NCI-H460 (cell line): ENCODE measurements around the gene SCLY. TPM values are rescaled to one million over a fixed set of nuclear protein-coding genes. Genes with fewer than 3 reads are reported as not detected.
"Not testable (repeated sequence)": the region's sequence is repeated elsewhere in the genome, so short reads cannot be mapped to it uniquely, and the experiment has no call there.

Experiments
- DNase-seq: peaks from one replicate; pipeline ENCODE4 v3.0.0-alpha.2; 2016; ENCODE audit warnings: low read depth; ENCODE audit errors: extremely low read depth
- total RNA-seq: library from RNA; depleted of rRNA; stranded (reverse); fragments of >200 nt; shearing (Covaris generic); gene quantifications from 2 replicates; pipeline ENCODE4 v1.2.3, GENCODE V29; 2014

The SCLY gene
- total RNA-seq, 1 experiment from 2014 or later = 40.1 TPM

DNA sequence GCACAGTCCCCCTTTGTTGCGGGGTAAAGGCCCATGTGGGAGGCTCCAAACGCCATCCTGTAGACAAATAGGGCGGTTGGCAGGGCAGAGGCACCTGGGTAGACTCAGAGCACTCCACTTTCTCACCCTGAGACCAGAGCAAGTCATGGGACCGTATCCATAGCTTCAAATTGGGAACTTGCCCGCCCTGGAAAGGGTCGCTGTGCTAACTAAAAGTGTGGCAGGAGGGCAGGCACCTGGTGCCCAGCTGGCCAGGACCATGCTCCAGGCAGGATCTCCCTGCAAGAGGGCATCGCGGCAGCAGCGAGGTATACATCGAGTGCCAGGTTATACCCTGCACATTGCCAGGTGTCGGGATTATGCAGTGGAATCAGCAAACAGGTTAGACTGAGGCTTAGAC lies 20.8 kb upstream of the SCLY start:
- no peak for DNase-seq

DNA sequence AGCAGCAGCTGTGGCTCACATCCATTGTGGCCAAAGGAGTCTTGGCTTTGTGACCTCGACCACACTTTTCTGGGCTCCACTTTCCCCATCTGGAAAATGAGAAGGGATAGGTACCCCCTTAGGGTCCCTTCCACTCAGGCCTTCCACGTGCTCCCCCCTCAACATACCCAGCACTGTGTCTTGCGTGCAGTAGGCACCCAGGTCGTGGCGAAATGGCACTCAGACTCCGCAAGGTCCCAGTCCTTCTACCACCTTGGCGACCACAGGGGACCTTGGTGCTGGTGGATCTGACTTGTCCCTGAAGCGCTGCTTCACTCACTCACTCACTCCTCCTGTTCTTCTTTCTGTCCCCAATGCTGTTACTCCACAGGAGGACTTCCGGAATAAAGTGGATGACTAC lies 19.9 kb upstream of the SCLY start:
- no peak for DNase-seq

DNA sequence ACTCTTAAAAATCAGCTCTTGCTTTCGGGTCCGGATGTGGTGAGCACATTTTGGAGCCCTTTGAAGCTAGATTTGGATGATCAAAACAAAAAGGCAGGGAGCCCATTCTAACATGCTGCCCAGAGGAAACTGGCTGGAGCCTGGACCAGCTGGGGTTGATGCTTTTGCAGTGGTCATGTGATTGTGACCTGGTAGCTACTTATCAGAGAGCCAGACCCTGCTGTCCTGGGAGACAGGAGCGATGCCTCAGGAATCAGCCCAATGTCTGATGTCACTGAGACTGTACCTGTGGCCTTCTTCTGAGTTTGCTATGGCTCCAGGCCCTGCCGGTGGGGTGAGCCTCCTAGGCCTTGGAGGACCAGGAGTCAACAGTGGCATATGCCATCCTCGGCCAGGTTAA lies 18.7 kb upstream of the SCLY start:
- no peak for DNase-seq

DNA sequence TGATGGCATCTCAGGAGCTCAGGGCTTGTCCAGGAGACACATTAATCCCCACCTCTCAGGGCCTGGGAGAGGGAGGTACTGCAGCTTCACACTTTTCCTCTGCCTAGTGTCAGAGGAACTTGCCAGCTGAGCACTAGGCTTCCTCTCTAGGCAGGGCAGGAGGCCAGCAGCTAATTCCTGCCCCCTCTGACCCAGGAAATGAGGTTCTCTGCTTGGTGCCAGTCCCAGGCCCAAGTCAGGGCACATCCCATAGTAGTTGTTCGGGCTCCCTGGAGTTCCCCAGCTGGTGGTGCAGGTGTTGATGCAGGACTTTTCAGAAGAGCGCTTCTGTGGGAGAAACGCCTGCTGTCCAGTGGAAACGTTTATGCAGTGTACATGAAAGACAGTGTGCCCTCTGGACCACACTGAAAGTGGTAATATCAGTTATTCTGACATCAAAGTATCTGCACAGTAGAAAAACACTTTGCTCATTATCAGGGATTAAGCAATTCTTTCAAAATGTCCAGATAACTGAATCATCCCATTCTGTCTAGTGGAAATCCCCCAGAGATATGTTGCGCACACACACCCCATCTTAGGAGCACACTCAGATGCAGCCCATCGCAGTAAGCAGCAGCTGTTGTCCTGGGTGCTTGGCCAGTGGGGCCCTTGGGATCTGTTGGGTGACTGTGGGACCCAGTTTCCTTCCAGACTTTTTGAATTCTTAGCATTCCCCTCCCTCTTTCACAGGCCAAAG lies 17.8 kb upstream of the SCLY start:
- DNase-seq = no peak

DNA sequence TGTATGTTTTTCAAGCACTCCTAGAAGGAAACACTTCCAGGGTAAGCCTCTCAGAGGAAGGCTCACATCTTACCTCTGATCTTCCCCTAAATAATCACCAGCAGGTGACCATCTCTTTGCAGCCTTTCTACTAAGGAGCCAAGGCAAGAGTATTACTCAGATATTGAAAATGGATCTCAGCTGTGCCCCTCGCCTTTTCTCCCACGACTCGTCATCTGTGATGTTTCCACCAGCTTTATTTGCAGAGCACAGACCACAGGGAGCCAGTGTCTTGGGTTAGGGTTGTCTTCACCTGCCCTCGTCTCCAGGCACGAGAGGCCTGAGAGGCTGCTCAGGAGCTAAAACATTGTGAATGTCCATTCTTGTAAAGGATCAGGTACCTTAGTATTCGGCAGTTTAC lies 16.9 kb upstream of the SCLY start:
- DNase-seq = no peak

DNA sequence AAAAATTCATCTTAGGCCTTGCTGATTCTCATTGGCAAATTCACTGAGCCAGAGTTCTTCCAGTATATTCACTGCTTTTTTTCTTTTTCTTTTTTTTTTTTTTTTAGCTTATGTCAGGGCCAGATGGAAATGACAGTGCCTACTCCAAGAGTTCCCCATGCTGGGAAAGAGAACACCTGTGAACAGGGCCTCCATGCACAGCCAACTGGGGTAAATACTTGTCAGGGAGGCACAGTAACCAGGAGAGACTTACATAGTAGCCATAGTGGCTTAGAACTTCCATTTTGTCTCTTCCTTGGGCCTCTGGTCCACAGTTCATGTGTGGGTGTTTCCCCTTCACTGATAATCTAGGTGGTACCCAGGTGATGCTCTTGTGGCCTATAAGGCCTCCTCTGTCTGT lies 15.2 kb upstream of the SCLY start:
- no peak for DNase-seq

DNA sequence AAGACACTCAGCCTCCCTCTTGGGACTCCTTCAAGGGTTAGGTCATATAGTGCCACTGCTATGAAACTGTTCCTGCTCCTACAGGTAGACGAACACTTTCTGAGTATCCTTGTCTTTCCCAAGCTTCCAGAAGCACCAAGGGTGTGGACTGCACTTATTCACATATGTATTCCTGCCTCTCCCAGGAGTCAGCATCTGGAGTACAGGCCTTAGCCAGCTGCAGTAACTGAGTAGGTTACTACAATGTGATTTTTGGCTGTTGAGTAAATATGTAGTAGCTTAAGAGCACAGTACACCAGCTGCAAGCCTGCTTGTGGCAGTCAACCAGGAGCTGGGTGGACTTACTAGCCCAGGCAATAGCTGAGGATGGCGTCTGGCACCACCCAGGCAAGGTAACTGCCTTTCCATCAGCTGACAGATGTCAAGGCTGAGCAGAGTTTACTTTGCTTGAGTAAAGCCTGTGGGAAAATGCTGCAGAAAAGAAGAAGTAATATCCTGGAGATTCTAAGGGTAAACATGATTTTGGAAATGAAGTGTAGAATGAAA lies 14.0 kb upstream of the SCLY start:
- no peak for DNase-seq

DNA sequence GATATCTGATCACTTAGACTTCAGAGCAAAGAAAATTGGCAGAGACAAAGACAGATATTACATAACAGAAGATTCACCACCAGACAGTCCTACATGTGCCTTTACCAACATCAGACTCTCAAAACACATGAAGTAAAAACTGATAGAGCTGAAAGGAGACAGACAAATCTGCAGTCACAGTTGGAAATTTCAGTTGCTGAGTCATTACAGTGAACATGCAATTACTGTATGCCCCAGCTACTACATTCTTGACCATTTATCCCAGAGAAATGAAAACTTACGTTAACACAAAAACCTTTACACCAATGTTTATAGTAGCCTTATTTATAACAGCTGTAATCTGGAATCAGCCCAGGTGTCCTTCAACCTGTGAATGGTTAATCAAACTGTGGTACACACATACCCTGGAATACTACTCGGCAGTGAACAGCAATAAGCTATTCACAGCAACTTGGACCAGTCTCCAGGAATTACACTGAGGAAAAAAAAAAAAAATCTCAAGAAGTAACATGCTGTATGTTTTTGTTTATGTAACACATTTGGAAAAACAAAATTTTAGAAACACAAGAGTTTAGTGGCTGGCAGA lies 7.5 kb upstream of the SCLY start:
- DNase-seq = no peak

DNA sequence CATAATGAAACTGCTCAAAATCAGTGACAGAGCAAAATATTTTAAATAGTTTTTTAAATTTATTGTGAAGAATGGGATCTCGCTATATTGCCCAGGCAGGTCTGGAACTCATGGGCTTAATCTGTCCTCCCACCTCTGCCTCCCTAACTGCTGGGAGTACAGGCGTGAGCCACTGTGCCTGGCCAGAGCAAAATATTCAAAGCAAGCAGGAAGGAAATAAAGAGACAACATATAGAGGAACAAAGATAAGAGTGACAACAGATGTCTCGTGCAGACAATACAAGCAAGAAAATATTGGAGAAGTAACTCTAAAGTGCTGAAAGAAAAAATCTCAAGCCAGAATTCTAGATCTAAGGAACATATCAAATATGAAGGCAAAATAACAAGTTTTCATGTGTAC lies 5.0 kb upstream of the SCLY start:
- no peak for DNase-seq

DNA sequence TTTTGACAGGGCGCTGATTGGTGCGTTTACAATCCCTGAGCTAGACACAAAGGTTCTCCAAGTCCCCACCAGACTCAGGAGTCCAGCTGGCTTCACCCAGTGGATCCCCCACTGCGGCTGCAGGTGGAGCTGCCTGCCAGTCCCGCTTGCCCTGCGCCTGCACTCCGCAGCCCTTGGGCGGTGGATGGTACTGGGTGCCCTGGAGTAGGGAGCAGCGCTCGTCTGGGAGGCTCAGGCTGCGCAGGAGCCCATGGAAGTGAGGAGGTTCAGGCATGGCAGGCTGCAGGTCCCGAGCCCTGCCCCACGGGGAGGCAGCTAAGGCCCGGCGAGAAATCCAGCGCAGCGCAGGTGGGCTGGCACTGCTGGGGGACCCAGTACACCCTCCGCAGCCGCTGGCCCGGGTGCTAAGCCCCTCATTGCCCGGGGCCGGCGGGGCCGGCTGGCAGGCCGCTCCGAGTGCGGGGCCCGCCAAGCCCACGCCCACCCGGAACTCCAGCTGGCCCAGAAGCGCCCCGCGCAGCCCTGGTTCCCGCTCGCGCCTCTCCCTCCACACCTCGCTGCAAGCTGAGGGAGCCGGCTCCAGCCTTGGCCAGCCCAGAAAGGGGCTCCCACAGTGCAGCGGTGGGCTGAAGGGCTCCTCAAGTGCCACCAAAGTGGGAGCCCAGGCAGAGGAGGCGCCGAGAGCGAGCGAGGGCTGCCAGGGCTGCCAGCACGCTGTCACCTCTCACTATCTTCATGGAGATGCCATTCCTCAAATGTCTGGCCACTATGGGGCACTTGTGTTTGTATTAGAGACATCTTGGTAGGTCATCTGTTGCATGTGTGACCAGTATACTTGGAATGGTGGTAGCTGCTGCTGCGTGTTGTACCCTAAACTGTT lies 2.9 kb upstream of the SCLY start:
- DNase-seq = not testable (repeated sequence)

DNA sequence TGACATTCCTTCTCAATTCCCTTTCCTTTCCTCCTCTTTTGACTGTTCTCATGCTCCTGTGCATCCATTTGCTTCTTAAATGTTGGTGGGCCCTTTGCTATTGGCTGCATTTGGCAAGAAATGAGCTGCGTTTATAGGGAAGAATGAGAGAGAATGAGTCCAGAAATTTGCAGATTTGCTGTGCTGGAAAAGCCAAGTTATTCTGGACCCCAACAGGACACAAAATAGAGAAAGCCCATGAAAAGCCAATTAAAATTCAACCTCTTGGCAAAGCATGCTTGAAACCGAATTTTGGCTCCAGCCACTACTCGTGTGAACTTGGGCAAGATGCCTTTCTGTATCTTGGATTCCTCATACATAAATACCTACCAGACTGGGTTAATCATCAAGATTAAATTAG lies 1.3 kb upstream of the SCLY start:
- no peak for DNase-seq

DNA sequence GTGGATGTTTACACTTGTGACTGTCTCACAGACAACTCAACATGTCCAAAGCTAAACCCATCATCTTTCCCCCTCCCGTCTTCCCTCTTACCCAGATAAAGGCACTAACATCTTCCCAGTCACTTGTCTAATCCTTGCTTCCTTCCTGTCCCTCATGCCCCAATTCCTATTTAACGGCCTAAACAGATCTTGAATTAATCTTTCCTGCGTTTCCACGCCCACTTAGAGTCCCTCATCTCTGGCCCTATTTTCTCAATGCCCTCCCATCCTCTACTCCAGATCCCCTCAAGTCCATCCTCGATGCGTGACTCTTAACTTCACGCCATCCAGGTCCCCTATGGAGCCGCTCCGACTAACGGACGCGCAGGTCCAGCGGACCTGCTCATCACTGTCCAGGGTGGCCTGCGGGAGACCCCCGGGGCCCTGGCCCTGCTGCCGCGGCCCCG lies 682 bp upstream of the SCLY start:
- DNase-seq = no peak

DNA sequence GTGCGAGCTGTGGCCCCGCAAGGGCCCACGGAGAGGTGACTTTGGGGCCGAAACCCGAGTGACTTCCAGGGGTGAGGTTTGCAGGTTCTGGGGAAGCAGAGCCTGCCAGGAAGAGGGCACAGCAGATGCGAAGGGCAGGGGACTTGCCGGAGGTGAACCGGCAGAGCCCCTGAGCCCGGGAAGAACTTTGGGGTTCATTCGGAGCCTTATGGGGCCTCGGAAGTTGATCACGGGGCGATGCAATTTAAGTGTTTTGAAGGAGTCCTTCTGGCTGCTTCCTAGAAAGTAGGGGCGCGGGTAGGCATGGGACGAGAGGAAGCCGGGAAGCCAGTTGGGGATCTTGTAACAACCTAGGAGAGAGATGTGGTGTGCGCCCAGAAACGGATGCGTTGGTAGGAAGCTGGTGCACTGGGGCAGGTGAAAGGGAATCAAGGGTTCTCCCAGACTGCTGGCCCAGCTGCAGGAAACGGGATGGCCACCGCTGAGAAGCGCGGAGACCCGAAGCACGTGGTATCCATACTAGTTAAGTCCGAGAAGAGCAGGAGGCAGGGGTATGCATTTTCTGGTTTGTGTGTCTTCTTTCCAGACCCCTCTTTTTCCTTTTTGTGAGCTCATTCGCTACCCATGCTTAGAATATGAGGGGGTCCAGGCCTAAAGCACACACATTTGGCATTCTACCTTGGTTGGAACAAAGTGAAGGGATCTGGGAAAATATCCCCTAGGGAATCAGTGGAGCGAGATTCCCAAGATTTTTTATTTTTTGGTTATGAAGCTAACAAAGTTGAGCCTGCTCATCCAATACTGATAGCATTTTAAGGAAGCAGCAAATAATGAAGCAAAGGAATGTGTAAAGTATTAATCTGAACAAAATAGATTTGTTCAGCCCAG lies 758 bp downstream of the SCLY start:
- no peak for DNase-seq

DNA sequence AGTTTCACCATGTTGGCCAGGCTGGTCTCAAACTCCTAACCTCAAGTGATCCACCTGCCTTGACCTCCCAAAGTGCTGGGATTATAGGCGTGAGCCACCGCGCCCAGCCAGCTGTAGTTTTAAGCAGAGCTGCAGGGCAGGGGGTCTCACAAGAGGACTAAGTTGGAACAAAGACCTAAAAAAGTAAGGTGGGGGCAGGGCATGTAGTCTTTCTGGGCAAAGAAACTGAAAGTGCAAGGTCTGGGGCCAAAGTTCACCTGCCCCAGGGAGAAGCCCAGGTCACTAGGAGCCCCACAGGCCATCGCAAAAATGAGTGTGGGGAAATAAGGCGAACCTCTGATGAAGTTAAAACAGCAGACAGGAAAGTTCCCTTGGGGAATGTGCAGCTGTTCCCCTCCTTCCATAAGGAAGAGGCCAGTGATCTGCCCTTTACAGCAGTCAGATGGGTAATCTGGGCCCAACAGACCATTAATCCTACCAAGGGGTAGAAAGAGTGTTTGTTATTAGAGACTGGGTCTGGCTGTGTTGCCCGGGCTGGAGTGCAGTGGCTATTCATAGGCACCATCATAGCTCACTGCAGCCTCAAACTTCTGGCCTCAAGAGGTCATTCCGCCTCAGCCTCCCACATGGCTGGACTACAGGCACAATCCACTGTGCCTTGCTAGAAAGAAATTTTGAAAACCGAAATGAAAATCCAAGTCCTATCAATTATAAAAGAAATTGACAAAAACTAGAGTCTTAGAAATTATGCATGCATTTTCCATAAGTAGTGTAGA lies 2.8 kb downstream of the SCLY start:
- no peak for DNase-seq

DNA sequence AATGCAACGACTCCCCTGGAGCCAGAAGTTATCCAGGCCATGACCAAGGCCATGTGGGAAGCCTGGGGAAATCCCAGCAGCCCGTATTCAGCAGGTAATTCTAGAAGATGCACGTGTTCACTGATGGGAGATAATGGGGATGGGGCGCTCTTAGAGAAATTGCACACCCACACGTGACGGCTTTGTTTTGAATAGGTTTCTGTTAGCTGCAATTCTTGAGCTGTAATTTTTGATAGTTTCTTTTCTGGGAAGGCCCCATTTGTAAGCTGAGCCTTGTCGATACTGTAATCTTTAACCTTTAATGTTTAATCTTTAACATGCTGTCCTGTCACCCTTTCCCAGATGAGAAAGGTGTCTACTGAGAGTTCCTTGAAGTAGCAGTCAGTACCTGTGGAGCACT lies 3.6 kb downstream of the SCLY start:
- DNase-seq = no peak

DNA sequence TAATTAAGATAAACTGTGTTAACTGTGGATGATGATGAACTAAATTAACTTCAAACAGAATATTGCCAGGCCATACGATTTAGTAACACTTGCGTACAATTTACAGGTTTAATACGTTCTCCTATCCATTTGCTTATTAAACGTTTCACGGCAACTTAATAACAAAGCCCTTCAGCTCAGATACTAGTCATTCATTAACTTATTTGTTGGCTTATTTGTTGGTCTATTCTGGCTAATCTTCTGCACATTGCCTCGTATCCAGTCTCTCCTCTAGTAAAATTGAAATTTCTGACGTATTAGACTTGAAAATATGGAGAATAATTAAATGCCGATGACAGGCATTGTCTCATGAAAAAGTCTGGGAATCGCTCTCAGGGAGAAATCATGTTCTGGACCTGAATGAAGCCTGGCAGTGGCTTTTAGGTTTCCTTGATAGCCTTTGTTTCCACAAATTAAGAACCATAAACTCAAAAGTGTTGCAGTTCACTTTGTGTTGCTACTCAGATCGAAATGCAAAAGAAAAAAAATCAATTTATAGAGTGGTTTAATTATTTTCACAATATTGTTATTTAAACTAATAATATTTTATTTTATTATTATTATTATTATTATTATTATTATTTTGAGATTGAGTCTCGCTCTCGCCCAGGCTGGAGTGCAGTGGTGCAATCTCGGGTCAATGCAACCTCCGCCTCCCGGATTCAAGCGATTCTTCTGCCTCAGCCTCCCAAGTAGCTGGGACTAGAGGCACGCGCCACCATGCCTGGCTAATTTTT lies 4.5 kb downstream of the SCLY start:
- no peak for DNase-seq

DNA sequence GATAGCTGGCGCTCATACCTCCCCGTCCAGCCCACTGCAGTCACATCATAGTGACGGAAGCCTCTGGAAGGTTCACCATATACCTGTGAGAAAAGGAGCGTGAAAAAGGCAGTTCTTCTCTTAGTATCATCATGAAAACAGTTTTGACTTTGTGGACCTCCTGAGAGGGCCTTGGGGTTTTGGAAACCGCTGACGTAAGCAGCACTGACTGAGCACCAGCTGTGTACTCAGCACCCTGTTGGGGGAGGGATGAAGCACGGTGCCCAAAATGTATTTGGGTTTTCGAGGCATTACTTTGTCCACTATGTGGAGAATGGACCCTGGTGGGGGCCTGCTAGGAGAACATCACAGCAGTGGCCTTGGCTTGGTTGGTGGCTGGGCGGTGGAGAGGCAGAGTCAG lies 5.4 kb downstream of the SCLY start:
- DNase-seq = no peak

DNA sequence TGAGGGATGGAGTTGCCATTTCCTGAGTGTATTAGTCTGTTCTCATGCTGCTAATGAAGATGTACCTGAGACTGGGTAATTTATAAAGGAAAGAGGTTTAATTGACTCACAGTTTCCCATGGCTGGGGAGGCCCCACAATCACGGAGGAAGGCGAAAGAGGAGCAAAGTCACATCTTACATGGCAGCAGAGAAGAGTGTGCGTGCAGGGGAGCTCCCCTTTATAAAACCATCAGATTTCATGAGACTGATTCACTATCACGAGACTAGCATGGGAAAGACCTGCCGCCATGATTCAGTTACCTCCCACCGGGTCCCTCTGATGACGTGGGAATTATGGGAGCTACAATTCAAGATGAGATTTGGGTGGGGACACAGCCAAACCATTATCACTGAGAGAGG lies 5.9 kb downstream of the SCLY start:
- not testable (repeated sequence) for DNase-seq

DNA sequence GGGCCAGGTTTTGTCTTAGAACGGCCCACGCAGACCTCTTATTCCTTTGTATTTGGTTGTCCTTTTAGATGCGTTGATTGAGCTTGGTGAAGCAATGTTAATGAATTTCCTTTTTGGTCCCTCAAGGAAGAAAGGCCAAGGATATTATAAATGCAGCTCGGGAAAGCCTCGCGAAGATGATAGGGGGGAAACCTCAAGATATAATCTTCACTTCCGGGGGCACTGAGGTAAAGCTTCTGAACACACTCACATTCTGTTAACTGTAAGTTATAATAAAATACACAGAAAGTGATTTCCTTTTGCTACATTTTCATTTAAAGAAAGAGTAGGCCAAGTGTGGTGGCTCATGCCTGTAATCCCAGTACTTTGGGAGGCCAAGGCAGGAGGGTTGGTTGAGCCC lies 7.1 kb downstream of the SCLY start:
- no peak for DNase-seq
